Endodermal cell (in vitro differentiated cells): ENCODE measurements around the gene DBP. TPM values are rescaled to one million over a fixed set of nuclear protein-coding genes. Genes with fewer than 3 reads are reported as not detected.

Experiments used
- DNase-seq: peaks from one replicate; pipeline ENCODE4 v3.0.0-alpha.2; 2017
- H3K27ac ChIP-seq: 2 replicates; pipeline ENCODE4 v1.5.1; 2013; ENCODE audit warnings: mild to moderate bottlenecking, low read depth, low read length, moderate library complexity
- H3K27me3 ChIP-seq: 2 replicates; pipeline ENCODE4 v1.6.1; 2013; ENCODE audit warnings: mild to moderate bottlenecking, low read length, moderate library complexity; ENCODE audit not compliant: insufficient read depth, control insufficient read depth, poor library complexity, severe bottlenecking
- H3K36me3 ChIP-seq: 2 replicates; pipeline ENCODE4 v1.7.0; 2013; ENCODE audit warnings: mild to moderate bottlenecking, low read length, moderate library complexity; ENCODE audit not compliant: control insufficient read depth, insufficient read depth
- H3K4me1 ChIP-seq: one replicate; pipeline ENCODE4 v1.7.0; 2013; ENCODE audit warnings: low read length; ENCODE audit not compliant: control insufficient read depth, insufficient read depth
- H3K4me3 ChIP-seq: 2 replicates; pipeline ENCODE4 v1.5.1; 2013; ENCODE audit warnings: mild to moderate bottlenecking, low read length, moderate library complexity
- H3K9ac ChIP-seq: 2 replicates; pipeline ENCODE4 v1.6.1; 2013; ENCODE audit warnings: mild to moderate bottlenecking, low read length, moderate library complexity; ENCODE audit not compliant: poor library complexity, severe bottlenecking; ENCODE audit errors: extremely low read depth
- H3K9me3 ChIP-seq: 2 replicates; pipeline ENCODE4 v1.6.1; 2013; ENCODE audit warnings: mild to moderate bottlenecking, low read length, moderate library complexity; ENCODE audit not compliant: control insufficient read depth
- H3K27ac Mint-ChIP-seq: 2 replicates; pipeline ENCODE4 v1.8.0; 2020; ENCODE audit warnings: mixed read lengths
- H3K27me3 Mint-ChIP-seq: 2 replicates; pipeline ENCODE4 v1.8.0; 2021; ENCODE audit warnings: mild to moderate bottlenecking, mixed read lengths; ENCODE audit not compliant: insufficient read depth
- H3K36me3 Mint-ChIP-seq: 2 replicates; pipeline ENCODE4 v1.8.0; 2020; ENCODE audit warnings: low read depth, mixed read lengths
- H3K4me1 Mint-ChIP-seq: 2 replicates; pipeline ENCODE4 v1.8.0; 2020; ENCODE audit warnings: mixed read lengths
- H3K4me3 Mint-ChIP-seq: 2 replicates; pipeline ENCODE4 v1.8.0; 2020; ENCODE audit warnings: mild to moderate bottlenecking, moderate library complexity, mixed read lengths
- H3K9me3 Mint-ChIP-seq: 2 replicates; pipeline ENCODE4 v1.8.0; 2020; ENCODE audit warnings: mild to moderate bottlenecking, mixed read lengths
- CTCF ChIP-seq: fragments of 200-600 bp; sonication (generic); conservative IDR thresholded peaks from 2 replicates; pipeline ENCODE4 v1.5.0; 2021; ENCODE audit warnings: antibody characterized with exemption, mild to moderate bottlenecking
- whole genome bisulfite sequencing, 2 experiments: methylation state at CpG; one replicate each; pipeline versions ENCODE4 v1.1.5 to v1.1.7; 2013; ENCODE audit warnings: missing lambda C conversion rate in 2 of 2, mixed read lengths in 1 of 2; ENCODE audit not compliant: insufficient coverage in 1 of 2, insufficient read length in 1 of 2; 5-methylcytosine and 5-hydroxymethylcytosine counted together
- total RNA-seq, 2 donors: library from RNA; stranded (reverse); fragmentation: NEBNext Ultra II Directional in 1 of 2; extraction: Animal tissue kit (Norgen Biotek cat#: 25700) in 1 of 2; gene quantifications; 2 replicates in 1 of 2; 3 replicates in 1 of 2; pipeline ENCODE4 v1.2.1, GENCODE V29; 2021

Gene DBP
- total RNA-seq, 2 donors from 2014 or later, result 5.3 to 13.1 TPM

- H3K27me3 ChIP-seq, result no peaks in the 10 kb centered on the region
- no peak for TF ChIP-seq CTCF
- no peaks in the 10 kb centered on the region for H3K9me3 Mint-ChIP-seq
- H3K9me3 ChIP-seq, result no peaks in the 10 kb centered on the region
- no peak overlapping the region for H3K27ac ChIP-seq
- no peak for DNase-seq
- no peaks in the 10 kb centered on the region for H3K4me1 ChIP-seq
- WGBS, 2 experiments, result 78 to 91% methylated on average over 3 of the region's 3 CpGs
- H3K27ac Mint-ChIP-seq, result no peak overlapping the region
- no peak overlapping the region for H3K4me3 Mint-ChIP-seq
- H3K36me3 ChIP-seq, result no peaks in the 10 kb centered on the region
- peaks cover under 1% of the 10 kb centered on the region for H3K4me1 Mint-ChIP-seq
- H3K9ac ChIP-seq, result no peak overlapping the region
- no peak overlapping the region for H3K4me3 ChIP-seq
- H3K36me3 Mint-ChIP-seq, result no peaks in the 10 kb centered on the region
- peaks cover 3% of the 10 kb centered on the region for H3K27me3 Mint-ChIP-seq
These were observed 31.2 kb upstream of the DBP start for GRCh38 chr19:48668332-48668731.

- Mint-ChIP-seq H3K9me3 (peaks cover 4% of the 10 kb centered on the region), H3K27ac (no peak overlapping the region), H3K36me3 (no peaks in the 10 kb centered on the region), H3K27me3 (peaks cover 7% of the 10 kb centered on the region), H3K4me3 (no peak overlapping the region), H3K4me1 (no peaks in the 10 kb centered on the region)
- no peak for DNase-seq
- no peak for TF ChIP-seq CTCF
- Histone ChIP-seq H3K9me3 (no peaks in the 10 kb centered on the region), H3K27me3 (no peaks in the 10 kb centered on the region), H3K4me1 (no peaks in the 10 kb centered on the region), H3K4me3 (no peak overlapping the region), H3K9ac (no peak overlapping the region), H3K36me3 (no peaks in the 10 kb centered on the region), H3K27ac (no peak overlapping the region)
- WGBS, 2 experiments, result 96 to 100% methylated on average over 6 of the region's 6 CpGs
These were observed 28.6 kb upstream of the DBP start for GRCh38 chr19:48665786-48666185.

- Histone ChIP-seq H3K36me3 (no peaks in the 10 kb centered on the region), H3K4me1 (no peaks in the 10 kb centered on the region), H3K27me3 (no peaks in the 10 kb centered on the region), H3K27ac (no peak overlapping the region), H3K9ac (no peak overlapping the region), H3K4me3 (no peak overlapping the region), H3K9me3 (no peaks in the 10 kb centered on the region)
- H3K27me3 Mint-ChIP-seq, result peaks cover 7% of the 10 kb centered on the region
- no peak for DNase-seq
- H3K36me3 Mint-ChIP-seq, result no peaks in the 10 kb centered on the region
- H3K4me3 Mint-ChIP-seq, result no peak overlapping the region
- WGBS, 2 experiments, result 86 to 87% methylated on average over 13 to 14 of the region's 14 CpGs
- no peaks in the 10 kb centered on the region for H3K4me1 Mint-ChIP-seq
- TF ChIP-seq CTCF, result no peak
- no peak overlapping the region for H3K27ac Mint-ChIP-seq
- H3K9me3 Mint-ChIP-seq, result peaks cover 6% of the 10 kb centered on the region
These were observed 27.3 kb upstream of the DBP start for GRCh38 chr19:48664476-48664875.
